ENCODE data around the gene IGF1. TPM values are rescaled to one million over a fixed set of nuclear protein-coding genes. Genes with fewer than 3 reads are reported as not detected.
A peak's percentile ranks its signal among the peaks of the same experiment; 100 is the strongest.
"Not testable (repeated sequence)": the region's sequence is repeated elsewhere in the genome, so short reads cannot be mapped to it uniquely, and the experiment has no call there.

The IGF1 gene
- total RNA-seq, 2 donors from 2014 or later: 1.0 TPM; not detected in 1

- no peaks in the 10 kb centered on the region for H3K4me1 Mint-ChIP-seq
- ATAC-seq (replicated peaks): no peak
- H3K27me3 Mint-ChIP-seq: peaks cover 3% of the 10 kb centered on the region
- no peak overlapping the region for H3K4me3 Mint-ChIP-seq
- no peak overlapping the region for H3K27ac Mint-ChIP-seq
- H3K9me3 Mint-ChIP-seq: peaks cover 4% of the 10 kb centered on the region
- no peaks in the 10 kb centered on the region for H3K36me3 Mint-ChIP-seq (ENCODE audit: low read depth)
Observed at GRCh38 chr12:102379346-102380162, 100.8 kb downstream of the IGF1 start.

DNA sequence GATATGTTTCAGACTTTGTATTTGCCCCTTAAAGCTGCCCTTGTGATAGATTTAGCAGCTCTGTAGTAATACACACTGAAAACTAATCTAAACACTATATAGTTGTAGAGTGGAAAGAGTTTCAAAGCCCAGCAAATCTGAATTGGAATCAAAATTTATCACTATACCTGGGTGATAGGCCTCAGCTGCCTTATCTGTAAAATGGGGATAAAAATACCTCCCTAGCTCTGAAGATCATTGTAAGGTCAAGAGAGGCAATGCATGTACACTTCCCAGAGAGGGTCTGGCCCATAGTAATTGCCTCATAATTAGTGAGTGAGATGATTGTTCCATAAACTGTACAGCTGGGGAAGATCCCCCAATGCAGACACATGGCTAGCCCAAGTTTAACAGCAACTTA, 103.6 kb downstream of the IGF1 start:
- Mint-ChIP-seq H3K4me1 (peaks cover under 1% of the 10 kb centered on the region), H3K27me3 (peaks cover 3% of the 10 kb centered on the region), H3K9me3 (peaks cover 4% of the 10 kb centered on the region), H3K36me3 (ENCODE audit: low read depth) (no peaks in the 10 kb centered on the region), H3K4me3 (no peak overlapping the region), H3K27ac (no peak overlapping the region)
- ATAC-seq (replicated peaks): no peak

DNA sequence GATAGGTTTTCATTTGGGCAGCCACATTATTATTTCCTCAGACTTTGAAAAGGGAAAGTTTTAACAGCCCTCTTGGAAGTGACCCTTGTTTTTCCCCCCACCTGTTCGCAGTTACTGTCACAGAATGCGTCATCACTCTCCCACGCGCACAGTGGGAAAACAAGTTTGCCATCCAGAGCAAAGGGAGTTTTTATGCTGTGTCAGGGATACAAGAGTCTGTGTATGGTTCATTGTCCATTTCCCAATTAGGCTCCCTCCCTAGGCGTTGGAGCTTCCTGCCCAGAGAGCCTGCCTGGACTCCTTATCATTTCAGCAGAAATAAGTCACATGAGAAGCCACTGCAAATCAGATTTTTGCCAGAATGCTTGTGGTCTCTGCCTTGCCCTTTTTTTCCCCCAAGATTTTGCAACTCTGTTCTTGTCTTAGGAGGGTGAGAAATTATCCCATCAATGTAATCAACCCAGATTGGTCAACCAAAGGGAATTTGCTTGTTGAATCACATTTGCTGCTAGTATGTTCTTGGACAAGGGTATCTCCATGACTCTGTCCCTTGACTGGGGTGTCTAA, 104.1 kb downstream of the IGF1 start:
- Mint-ChIP-seq H3K4me1 (peaks cover 3% of the 10 kb centered on the region), H3K4me3 (no peak overlapping the region), H3K9me3 (peaks cover 4% of the 10 kb centered on the region), H3K36me3 (ENCODE audit: low read depth) (no peaks in the 10 kb centered on the region), H3K27me3 (peaks cover 3% of the 10 kb centered on the region), H3K27ac (no peak overlapping the region)
- ATAC-seq (replicated peaks): no peak

DNA sequence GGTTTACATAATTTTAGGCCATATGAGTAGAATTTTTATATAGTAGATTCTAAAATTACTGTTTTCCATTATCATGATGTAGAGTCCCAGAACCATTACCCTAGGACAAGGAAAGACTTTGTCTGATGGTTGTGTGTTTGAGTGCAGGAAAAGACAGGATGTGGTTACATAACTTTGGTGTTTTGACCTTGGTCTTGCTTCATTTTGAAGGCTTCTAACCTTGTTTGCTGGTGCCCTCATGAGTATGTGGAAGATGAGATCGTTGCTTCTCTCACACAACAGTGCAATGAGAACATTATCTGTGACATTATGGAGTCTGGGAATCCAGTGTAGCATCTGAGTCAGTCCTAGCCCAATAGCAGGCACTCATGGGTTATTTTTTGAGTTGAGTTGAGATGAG, 106.2 kb downstream of the IGF1 start:
- ATAC-seq (replicated peaks): no peak
- no peak overlapping the region for H3K4me3 Mint-ChIP-seq
- no peak overlapping the region for H3K27ac Mint-ChIP-seq
- peaks cover 3% of the 10 kb centered on the region for H3K27me3 Mint-ChIP-seq
- H3K9me3 Mint-ChIP-seq: peaks cover 4% of the 10 kb centered on the region
- peaks cover 3% of the 10 kb centered on the region for H3K4me1 Mint-ChIP-seq
- H3K36me3 Mint-ChIP-seq (ENCODE audit: low read depth): no peaks in the 10 kb centered on the region

- no peaks in the 10 kb centered on the region for H3K9me3 Mint-ChIP-seq
- no peaks in the 10 kb centered on the region for H3K36me3 Mint-ChIP-seq (ENCODE audit: low read depth)
- no peak for ATAC-seq (replicated peaks)
- no peak overlapping the region for H3K4me3 Mint-ChIP-seq
- peaks cover 3% of the 10 kb centered on the region for H3K4me1 Mint-ChIP-seq
- no peaks in the 10 kb centered on the region for H3K27me3 Mint-ChIP-seq
- no peak overlapping the region for H3K27ac Mint-ChIP-seq
Observed at GRCh38 chr12:102372087-102372486, 108.3 kb downstream of the IGF1 start.

- ATAC-seq (replicated peaks): peak; percentile 77
- Mint-ChIP-seq H3K9me3 (peaks cover 4% of the 10 kb centered on the region), H3K36me3 (ENCODE audit: low read depth) (no peaks in the 10 kb centered on the region), H3K4me1 (peaks cover 3% of the 10 kb centered on the region), H3K4me3 (no peak overlapping the region), H3K27me3 (no peaks in the 10 kb centered on the region), H3K27ac (no peak overlapping the region)
Observed at GRCh38 chr12:102371165-102371564, 109.2 kb downstream of the IGF1 start.

GRCh38 chr12:102369876-102370275, 110.5 kb downstream of the IGF1 start:
- Mint-ChIP-seq H3K9me3 (peaks cover 4% of the 10 kb centered on the region), H3K4me3 (no peak overlapping the region), H3K27me3 (no peaks in the 10 kb centered on the region), H3K27ac (no peak overlapping the region), H3K4me1 (peaks cover 3% of the 10 kb centered on the region), H3K36me3 (ENCODE audit: low read depth) (no peaks in the 10 kb centered on the region)
- no peak for ATAC-seq (replicated peaks)

DNA sequence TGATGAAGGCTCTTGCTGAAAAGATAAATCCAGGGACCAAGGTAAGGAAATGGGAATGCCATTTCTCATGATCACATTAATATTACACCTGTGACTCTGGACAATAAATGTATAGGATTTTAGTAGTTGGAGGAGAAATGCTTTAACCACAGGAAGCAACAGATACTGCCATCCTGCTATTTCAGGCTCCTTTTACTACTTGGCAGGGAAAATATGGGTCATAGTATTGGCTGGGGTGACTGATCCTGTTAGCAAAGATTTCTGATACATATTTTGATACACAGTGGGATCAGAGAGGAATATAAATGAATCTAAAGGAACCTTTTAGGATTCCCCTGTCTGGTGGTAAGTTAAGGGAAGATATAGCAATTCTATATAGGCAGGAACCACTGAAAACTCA, 115.0 kb downstream of the IGF1 start:
- no peaks in the 10 kb centered on the region for H3K4me1 Mint-ChIP-seq
- no peaks in the 10 kb centered on the region for H3K36me3 Mint-ChIP-seq (ENCODE audit: low read depth)
- peaks cover 11% of the 10 kb centered on the region for H3K9me3 Mint-ChIP-seq
- H3K27me3 Mint-ChIP-seq: peaks cover 7% of the 10 kb centered on the region
- no peak overlapping the region for H3K4me3 Mint-ChIP-seq
- no peak overlapping the region for H3K27ac Mint-ChIP-seq
- ATAC-seq (replicated peaks): no peak

- Mint-ChIP-seq H3K27me3 (peaks cover 11% of the 10 kb centered on the region), H3K9me3 (peaks cover 11% of the 10 kb centered on the region), H3K36me3 (ENCODE audit: low read depth) (no peaks in the 10 kb centered on the region)
Observed at GRCh38 chr12:102364709-102365108, 115.7 kb downstream of the IGF1 start.

DNA sequence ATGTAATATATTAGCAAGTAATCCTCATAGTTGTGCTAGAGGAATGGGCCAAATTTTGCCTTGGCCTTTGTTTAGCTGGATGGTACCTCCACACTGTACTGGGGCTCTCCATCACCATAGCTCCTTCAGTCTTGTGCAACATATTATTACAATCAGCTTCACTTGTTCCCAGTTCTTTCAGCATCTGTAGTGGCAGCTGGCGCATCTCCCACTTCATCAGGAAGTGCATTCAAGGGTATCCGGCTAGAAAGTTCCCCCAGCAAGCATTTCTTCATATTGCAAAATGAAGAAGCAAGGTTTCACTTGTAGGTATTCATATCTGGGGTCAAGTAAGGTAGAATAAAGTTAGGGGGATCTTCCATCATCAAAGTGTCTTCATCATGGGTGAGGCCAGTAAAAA, 123.7 kb downstream of the IGF1 start:
- Mint-ChIP-seq H3K4me3 (no peak overlapping the region), H3K9me3 (peaks cover 15% of the 10 kb centered on the region), H3K36me3 (ENCODE audit: low read depth) (no peaks in the 10 kb centered on the region), H3K4me1 (no peaks in the 10 kb centered on the region), H3K27ac (no peak overlapping the region), H3K27me3 (peaks cover 15% of the 10 kb centered on the region)
- ATAC-seq (replicated peaks): no peak

More at GRCh38 chr12:102364709-102365108, 115.7 kb downstream of the IGF1 start:
- ATAC-seq (replicated peaks): no peak
- Mint-ChIP-seq H3K27ac (no peak overlapping the region), H3K4me3 (no peak overlapping the region), H3K4me1 (no peaks in the 10 kb centered on the region)

DNA sequence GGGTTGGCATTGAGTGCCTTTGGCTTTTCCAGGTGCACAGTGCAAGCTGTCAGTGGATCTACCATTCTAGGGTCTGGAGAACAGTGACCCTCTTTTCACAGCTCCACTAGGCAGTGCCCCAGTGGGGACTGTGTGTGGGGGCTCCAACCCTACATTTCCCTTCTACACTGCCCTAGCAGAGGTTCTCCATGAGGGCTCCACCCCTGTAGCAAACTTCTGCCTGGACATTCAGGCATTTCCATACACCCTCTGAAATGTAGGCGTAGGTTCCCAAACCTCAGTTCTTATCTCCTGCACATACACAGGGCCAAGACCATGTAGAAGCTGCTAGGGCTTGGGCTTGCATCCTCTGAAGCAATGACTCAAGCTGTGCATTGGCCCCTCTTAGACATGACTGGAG, 126.1 kb downstream of the IGF1 start:
- H3K36me3 Mint-ChIP-seq (ENCODE audit: low read depth); H3K4me3 Mint-ChIP-seq; H3K27ac Mint-ChIP-seq; H3K4me1 Mint-ChIP-seq; H3K27me3 Mint-ChIP-seq; ATAC-seq (replicated peaks): not testable (repeated sequence)
- H3K9me3 Mint-ChIP-seq: peaks cover 12% of the 10 kb centered on the region

GRCh38 chr12:102351322-102351721, 129.0 kb downstream of the IGF1 start:
- Mint-ChIP-seq H3K27ac (no peak overlapping the region), H3K4me1 (no peaks in the 10 kb centered on the region), H3K9me3 (peaks cover 12% of the 10 kb centered on the region), H3K36me3 (ENCODE audit: low read depth) (no peaks in the 10 kb centered on the region), H3K4me3 (no peak overlapping the region), H3K27me3 (peaks cover 4% of the 10 kb centered on the region)
- ATAC-seq (replicated peaks): no peak

- H3K9me3 Mint-ChIP-seq: peaks cover 12% of the 10 kb centered on the region
- H3K4me3 Mint-ChIP-seq: no peak overlapping the region
- H3K4me1 Mint-ChIP-seq: no peaks in the 10 kb centered on the region
- no peaks in the 10 kb centered on the region for H3K36me3 Mint-ChIP-seq (ENCODE audit: low read depth)
- no peak for ATAC-seq (replicated peaks)
- peaks cover 4% of the 10 kb centered on the region for H3K27me3 Mint-ChIP-seq
- no peak overlapping the region for H3K27ac Mint-ChIP-seq
Observed at GRCh38 chr12:102350070-102350469, 130.3 kb downstream of the IGF1 start.

GRCh38 chr12:102349079-102349478, 131.3 kb downstream of the IGF1 start:
- no peak overlapping the region for H3K27ac Mint-ChIP-seq
- H3K4me3 Mint-ChIP-seq: no peak overlapping the region

DNA sequence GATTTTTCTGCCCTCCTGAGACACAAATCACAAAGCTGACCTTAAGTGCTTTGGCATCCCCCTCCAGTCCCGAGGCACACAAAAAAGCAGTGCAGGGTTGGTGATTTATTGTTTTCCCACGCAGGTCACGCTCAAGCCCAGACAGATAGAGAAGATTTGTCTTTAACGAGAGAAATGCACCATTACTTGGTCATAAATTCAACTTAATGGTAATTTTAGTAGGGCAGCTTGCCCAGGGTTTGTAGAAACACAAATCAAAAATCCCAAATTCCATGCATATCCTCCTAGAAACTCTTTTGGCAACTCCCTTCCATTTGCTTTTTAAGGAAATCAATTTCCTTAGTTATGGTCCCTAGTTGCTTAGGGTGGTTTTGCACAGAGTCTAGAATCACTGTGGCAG, 132.6 kb downstream of the IGF1 start:
- peaks cover 16% of the 10 kb centered on the region for H3K9me3 Mint-ChIP-seq
- H3K27me3 Mint-ChIP-seq: peaks cover 4% of the 10 kb centered on the region
- H3K4me3 Mint-ChIP-seq: no peak overlapping the region
- no peaks in the 10 kb centered on the region for H3K36me3 Mint-ChIP-seq (ENCODE audit: low read depth)
- H3K4me1 Mint-ChIP-seq: no peaks in the 10 kb centered on the region
- H3K27ac Mint-ChIP-seq: no peak overlapping the region
- ATAC-seq (replicated peaks): no peak

More at GRCh38 chr12:102349079-102349478, 131.3 kb downstream of the IGF1 start:
- Mint-ChIP-seq H3K27me3 (peaks cover 4% of the 10 kb centered on the region), H3K4me1 (no peaks in the 10 kb centered on the region), H3K9me3 (peaks cover 16% of the 10 kb centered on the region), H3K36me3 (ENCODE audit: low read depth) (no peaks in the 10 kb centered on the region)
- no peak for ATAC-seq (replicated peaks)

Data from activated T-helper 17 cell treated with anti-CD3 and anti-CD28 coated beads, Interleukin-2, amount 50 U/mL, for 72 hours (primary cell).